HuH-7.5 (cell line): ENCODE data around the gene LRP8.
A peak's percentile ranks its signal among the peaks of the same experiment; 100 is the strongest.

Experiments used
- DNase-seq: peaks from one replicate; pipeline ENCODE4 v3.0.0; 2011; ENCODE audit warnings: low spot score

LRP8 gene

GRCh38 chr1:53281133-53281532 is 46.7 kb downstream of the LRP8 start:
- no peak for DNase-seq

DNA sequence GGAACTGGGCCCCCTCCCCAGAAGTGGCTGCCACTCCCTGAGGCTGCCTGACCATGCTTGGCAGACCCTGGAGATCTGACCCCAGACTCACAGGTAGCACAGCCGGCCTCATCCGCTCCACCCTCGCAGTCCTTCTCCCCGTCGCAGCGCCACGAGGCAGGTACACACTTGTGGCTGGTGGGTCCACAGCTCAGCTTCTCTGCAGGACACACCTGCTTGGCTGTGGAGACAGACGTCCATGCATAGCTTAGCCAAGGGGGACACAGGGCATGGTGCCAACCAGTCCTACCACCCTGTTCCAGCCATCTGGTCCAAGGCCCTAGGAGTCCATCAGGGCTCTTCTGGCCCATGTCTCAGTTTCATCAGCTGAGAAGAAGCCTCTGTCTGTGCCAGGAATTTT is 47.4 kb downstream of the LRP8 start:
- DNase-seq: no peak

DNA sequence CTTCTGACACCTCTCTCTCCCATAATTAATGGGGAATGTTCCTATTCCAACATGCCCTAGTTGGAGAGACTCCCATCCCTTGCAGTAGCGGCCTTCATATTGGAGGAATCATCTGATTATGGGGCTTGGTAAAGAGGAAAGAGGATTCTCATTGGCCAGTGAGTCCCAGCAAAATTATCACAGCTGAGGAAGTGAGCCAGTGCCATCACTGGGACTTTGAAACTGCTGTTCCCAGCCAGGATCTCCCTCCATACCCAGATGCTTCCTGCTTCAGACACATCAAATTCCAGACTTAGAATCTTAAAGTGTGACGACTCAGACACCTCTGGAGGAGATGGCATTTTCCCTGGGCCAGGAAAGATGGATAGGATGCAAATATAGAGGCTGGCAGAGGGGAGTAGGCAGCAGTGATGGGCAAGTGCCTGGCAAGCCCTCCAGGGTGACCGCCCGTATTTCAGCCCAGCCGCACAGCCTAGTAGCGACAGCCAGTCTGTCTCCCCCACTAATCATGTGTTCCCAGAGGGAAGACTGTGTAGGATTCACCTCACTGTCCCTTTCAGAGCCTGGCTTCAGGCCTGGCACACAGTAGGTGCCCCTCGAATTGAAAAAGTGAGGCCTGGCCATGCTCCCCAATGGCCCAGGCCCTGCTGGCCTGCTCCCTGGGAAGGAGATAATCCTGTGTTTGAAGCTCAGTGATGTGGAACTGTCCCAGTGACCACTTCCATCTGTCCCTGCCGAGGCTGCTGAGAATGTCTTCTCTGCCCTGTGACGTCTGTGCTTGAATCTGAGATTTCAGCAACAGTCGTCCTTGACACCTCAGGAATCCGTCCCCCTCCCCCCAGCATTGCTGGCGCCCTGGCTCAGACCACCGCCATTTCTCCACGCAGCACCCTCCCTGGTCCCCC is 48.3 kb downstream of the LRP8 start:
- no peak for DNase-seq

DNA sequence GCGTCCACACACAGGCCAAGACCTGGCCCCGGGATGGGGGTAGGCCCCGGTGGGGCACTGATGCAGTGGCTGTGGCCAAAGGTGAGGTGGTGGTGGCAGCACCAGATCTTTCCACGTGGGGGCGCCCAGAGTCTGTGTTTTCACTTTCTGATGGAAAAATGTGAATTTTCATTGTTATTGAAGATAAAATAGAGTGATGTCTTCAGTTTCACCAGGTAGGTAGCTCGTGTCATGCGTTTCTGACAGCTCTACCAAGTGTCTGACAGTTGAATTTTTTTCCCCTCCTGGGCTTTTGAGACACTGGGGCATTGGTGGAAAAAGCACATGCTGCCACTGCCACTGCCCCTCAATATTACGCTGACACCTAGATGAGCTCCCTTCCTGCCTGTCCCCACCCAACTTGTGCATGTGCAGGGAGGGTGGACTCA is 49.6 kb downstream of the LRP8 start:
- DNase-seq: peak; percentile 93

DNA sequence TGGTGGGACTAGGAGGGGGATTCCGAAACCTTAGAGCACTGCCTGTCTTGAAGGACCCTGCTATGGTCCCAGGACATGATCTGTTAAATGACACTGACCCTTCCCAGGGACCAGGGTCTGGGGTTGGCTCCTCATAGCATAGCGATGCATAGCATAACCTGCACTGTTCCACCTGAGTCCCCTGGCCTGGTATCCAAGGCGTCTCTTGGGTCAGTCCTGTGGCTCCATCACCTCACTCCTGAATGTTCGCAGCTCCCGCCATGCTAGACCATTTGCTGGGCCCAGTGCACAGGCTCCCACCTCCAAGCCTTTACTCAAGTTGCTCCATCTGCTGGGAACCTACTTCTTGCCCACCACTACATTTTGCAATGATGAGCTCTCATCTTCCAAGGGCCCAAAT is 50.5 kb downstream of the LRP8 start:
- DNase-seq: peak; percentile 20

DNA sequence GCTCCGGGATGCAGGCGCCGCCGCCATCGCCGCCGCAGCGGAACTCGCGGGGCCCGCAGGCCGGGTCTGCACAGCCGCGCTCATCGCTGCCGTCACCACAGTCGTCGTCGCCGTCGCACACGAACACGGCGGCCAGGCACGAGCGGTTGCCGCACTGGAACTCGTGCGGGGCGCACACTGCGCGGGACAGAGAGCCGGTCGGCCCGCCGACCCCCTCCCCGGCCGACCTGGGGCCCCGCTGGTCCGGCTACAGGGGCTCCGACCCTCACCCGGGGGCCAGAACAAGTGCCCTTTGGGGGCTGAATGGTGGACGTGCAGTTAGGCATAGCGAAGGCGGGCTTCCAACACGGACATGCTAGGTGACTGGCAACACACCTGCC is 51.0 kb downstream of the LRP8 start:
- DNase-seq: no peak

GRCh38 chr1:53276153-53276901 is 51.5 kb downstream of the LRP8 start:
- DNase-seq: no peak

DNA sequence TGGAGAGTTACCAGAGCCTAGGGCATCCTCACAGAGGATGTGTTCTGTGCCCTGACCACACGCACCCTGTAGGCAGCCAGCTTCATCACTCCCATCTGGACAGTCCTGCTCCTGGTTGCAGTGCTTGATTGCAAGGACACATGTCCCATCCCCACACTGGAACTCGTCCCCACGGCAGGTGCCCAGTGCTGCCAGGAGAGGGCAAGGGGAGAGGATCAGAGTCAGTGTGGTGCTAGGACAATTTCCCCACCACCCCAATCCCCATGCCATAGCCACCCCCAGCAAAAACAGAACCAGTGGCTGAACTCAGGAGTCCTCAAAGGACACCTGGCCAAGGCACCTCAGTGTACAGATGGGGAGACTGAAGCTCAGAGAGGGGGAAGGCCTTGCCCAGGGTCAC is 52.3 kb downstream of the LRP8 start:
- no peak for DNase-seq

DNA sequence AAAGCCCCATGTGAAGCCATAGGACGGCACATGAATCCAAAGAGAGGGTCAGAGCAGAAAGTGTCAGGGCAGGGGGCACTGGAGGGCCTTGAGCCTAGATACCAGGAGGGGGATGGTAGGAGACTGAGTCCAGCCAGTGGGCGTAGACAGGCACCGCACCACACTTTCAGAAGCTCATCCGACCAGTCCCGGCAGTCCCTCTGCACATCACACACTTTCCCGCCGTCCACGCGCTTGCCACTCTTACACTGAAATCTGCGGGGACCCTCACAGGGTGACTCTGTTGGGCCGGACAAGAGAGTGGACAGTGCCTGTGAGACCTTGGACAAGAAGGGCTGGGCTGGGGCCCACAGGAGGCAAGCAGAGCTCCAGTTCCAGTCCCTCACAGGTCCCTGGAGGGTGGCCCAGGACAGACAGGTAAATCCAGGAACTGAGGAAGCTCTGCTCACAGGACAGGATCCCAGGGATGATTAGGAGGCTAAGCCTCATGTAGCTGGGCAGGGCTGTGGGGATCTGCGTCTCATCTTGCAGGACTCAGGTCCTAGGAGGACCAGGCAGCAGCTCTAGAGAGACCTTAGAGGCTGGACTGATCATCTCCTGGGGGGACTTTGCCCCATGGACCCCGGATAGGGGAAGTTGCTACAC is 53.2 kb downstream of the LRP8 start:
- DNase-seq: no peak

GRCh38 chr1:53274026-53274425 is 53.8 kb downstream of the LRP8 start:
- no peak for DNase-seq

DNA sequence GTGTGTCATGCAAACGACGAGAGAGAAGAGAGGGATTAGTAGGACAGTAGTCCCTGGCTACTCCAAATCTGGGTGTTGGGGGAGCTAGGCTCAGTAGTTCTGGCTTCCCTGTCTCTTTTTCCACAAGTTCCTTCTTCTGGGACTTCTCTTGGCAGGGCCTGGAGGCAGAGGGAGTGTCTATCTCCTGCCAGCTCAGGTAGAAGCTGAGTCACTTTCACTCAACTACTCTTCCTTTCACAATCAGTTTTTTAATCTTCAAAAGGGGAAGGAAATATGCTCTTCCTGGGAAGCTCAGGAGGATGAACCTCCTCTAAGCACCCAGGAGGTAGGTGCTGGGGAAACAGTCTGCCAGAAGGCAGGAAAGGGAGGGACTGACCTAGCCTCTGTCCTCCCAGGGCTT is 54.3 kb downstream of the LRP8 start:
- no peak for DNase-seq

DNA sequence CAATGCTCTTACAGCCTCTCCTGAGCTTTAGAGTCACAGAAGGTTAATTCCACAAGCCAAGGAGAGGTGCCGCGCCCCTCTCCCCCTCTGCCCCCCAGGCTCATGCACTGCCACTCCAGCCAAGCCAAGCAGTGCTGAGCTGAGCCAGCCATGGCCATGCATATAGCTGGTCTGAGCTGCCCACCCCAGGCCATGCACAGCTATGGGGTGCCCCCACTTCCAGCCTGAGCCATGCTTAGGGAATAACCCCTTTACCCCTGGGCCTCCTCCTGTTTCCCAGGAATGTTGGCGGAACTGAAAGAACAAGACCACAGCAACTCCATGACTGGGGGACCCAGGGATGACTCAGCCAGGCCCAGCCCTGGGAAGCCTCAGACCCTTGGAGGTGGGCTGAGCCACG is 55.5 kb downstream of the LRP8 start:
- DNase-seq: no peak

DNA sequence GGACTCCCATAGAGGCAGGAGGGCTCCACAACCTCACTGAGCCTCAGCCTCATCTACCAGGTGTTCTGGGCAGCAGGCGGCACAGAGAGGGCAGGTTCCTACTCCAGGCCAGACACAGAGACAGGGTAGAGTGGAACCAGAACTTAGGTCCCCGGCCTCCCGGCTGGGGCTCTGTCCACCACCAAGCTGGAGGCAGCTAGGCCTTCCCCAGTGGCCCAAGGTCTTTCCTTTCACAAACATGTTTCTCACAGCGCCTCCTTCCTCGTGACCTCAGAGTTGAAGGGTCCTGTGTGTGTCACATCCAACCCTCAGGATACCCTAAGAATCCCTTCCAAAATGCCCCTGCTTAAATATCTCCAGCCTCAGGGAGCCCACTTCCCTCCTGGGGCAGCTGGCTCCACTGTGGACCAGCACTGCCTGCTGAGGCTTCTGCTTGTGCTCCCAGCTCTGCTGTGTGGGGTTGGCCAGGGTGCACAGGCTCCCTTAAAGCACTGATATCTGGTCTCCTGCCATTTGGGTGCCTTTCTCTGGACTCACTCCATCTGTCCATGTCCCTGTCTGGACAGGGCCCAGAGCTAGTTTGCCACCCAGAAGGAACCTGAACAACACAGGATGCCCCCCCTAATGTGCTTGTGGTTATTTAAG is 56.3 kb downstream of the LRP8 start:
- no peak for DNase-seq

DNA sequence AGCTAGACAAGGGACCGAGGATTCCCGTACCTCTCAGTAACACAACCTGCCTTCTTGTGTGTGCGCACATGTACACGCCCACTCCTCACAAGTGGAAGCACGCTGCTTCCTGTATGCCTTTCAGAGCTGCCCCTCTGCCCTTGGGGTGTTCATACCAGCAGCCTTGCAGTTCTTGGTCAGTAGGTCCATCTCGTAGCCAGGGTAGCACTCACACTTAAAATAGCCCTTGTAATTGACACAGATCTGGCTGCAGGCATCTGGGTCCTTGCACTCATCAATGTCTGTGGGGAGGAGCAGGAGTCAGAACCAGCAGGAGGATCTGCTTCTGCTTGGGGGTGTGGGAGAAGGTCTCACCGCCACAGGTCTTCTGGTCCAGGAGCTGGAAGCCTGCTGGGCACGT is 57.0 kb downstream of the LRP8 start:
- no peak for DNase-seq

GRCh38 chr1:53270107-53270506 is 57.8 kb downstream of the LRP8 start:
- DNase-seq: no peak

GRCh38 chr1:53267761-53268160 is 60.1 kb downstream of the LRP8 start:
- DNase-seq: no peak

DNA sequence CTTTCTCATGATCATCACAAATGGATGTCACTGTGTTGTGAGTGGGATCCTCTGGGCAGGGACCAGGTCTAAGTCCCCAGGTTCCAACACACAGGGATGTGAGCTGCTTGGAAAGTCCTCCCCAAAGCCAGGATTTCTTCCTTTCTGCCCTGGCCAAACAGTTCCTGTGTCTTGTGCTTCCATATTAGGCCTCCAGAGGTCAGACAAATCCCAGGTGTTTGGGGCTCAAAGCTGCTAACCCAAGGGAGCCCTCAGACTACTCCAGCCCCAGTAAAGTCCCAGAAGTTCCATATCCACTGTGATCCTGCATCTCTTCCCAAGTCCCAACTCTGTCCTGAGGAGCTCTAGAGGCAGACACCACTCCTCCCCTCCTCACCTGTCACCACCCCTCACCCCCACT is 61.8 kb downstream of the LRP8 start:
- DNase-seq: no peak

GRCh38 chr1:53265581-53265980 is 62.3 kb downstream of the LRP8 start:
- DNase-seq: no peak

DNA sequence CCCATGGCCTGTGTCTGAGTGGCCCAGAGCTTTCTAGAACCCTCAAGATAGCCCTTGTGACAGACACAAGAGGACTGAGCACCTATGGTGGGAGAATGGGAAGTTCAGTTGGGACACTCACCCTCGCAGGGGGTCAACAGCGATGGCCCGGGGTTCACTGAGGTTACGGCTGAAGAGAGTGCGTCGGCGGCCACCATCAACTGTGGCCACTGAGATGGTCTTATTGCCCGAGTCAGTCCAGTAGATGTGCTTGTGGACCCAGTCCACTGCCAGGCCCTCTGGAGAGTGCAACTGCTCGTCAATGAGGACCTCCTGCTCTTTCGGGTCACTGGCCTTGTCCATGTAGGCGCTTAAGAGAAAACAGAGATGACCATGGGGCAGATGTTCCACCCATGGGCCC is 63.8 kb downstream of the LRP8 start:
- DNase-seq: no peak

GRCh38 chr1:53262000-53262399 is 65.9 kb downstream of the LRP8 start:
- no peak for DNase-seq

DNA sequence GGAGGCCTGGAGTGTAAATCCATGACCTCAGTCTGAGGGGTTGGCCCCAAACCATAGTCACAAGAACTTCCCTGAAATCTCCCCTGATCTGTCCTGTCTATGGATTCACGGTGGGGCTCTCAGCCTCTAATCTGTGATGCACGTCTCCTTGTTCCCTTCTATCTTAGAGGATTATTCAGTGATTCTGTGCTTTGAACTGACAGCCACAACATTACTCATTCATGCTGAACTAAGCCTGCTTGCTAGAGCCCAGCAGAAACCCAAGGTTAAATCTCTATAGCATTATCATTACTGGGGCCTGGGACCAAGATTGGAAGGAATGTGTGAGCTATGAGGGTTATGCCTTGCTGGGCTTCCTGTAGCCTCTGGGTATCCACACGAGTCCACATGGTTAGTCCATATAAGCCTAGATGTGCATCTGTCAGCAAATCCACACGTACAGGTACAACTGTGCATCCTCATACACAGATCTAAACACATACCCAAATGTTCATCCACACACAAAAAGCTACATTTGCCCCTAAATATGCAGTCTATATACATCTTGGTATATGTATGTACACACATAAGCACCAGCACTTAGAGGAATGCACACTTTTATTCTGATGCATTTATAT is 67.1 kb downstream of the LRP8 start:
- no peak for DNase-seq

- DNase-seq: no peak
Measured at GRCh38 chr1:53259932-53260331, 67.9 kb downstream of the LRP8 start.
